IMR-90 (cell line): ENCODE data around the gene DBT. TPM values are rescaled to one million over a fixed set of nuclear protein-coding genes. Genes with fewer than 3 reads are reported as not detected.

Experiments
- ATAC-seq: fragments of 200-7000 bp; cut with Tn5 transposase; 2 replicates; pipeline ENCODE4 v1.9.1; 2020; ENCODE audit warnings: low read depth, mild to moderate bottlenecking, moderate library complexity
- Bru-seq: library from RNA; stranded (reverse); fragments of 400-500 nt; gene quantifications from one replicate; lab custom pipeline; 2021; lab: Mats Ljungman, UMichigan
- BruChase-seq, 2 experiments: library from RNA; stranded (reverse); fragments of 400-500 nt; gene quantifications; one replicate each; lab custom pipeline; 2021; lab: Mats Ljungman, UMichigan
- BruUV-seq: library from RNA; stranded (reverse); fragments of 400-500 nt; replicated peaks from 2 replicates; lab custom pipeline; 2021; lab: Mats Ljungman, UMichigan
- CTCF ChIA-PET: fragments of 300-600 bp; formaldehyde crosslinking; extraction: SDS; loops from one replicate; lab custom pipeline; 2021; ENCODE audit warnings: antibody characterized with exemption; lab: Yijun Ruan, JAX
- POLR2A ChIA-PET: fragments of 300-600 bp; sonication (Branson Sonifier 250); formaldehyde crosslinking; loops from one replicate; lab custom pipeline; 2022; ENCODE audit warnings: antibody characterized with exemption; ENCODE audit not compliant: unreplicated experiment; lab: Charles Lee
- DNase-seq: peaks from one replicate; pipeline ENCODE4 v3.0.0; 2013
- H2AFZ ChIP-seq: replicated peaks from 2 replicates; pipeline ENCODE3; 2013; ENCODE audit warnings: low read length, mild to moderate bottlenecking; ENCODE audit not compliant: poor library complexity
- H2AK5ac ChIP-seq: 2 replicates; pipeline ENCODE4 v1.6.1; 2013; ENCODE audit warnings: low read depth, low read length, inconsistent platforms
- H2AK9ac ChIP-seq: replicated peaks from 2 replicates; pipeline ENCODE3; 2013; ENCODE audit warnings: mild to moderate bottlenecking, low read depth, low read length, moderate library complexity; ENCODE audit not compliant: poor library complexity
- H2BK120ac ChIP-seq: 2 replicates; pipeline ENCODE4 v1.6.1; 2013; ENCODE audit warnings: low read depth, low read length, inconsistent platforms
- H2BK15ac ChIP-seq: 3 replicates; pipeline ENCODE4 v1.6.1; 2013; ENCODE audit warnings: low read depth, low read length, inconsistent platforms
- H2BK20ac ChIP-seq: 2 replicates; pipeline ENCODE4 v1.6.1; 2013; ENCODE audit warnings: low read depth, mild to moderate bottlenecking, inconsistent platforms, low read length, moderate library complexity
- H2BK5ac ChIP-seq: 2 replicates; pipeline ENCODE4 v1.6.1; 2013; ENCODE audit warnings: mild to moderate bottlenecking, low read depth, low read length, inconsistent platforms; ENCODE audit not compliant: poor library complexity, severe bottlenecking
- H3K14ac ChIP-seq: replicated peaks from 2 replicates; pipeline ENCODE4 v1.6.1; 2013; ENCODE audit warnings: low read depth, low read length, inconsistent platforms
- H3K18ac ChIP-seq: 2 replicates; pipeline ENCODE4 v1.6.1; 2013; ENCODE audit warnings: low read depth, low read length, control low read depth
- H3K23ac ChIP-seq: 2 replicates; pipeline ENCODE4 v1.6.1; 2013; ENCODE audit warnings: low read depth, low read length, inconsistent platforms
- H3K27ac ChIP-seq: 2 replicates; pipeline ENCODE4 v1.5.1; 2013; ENCODE audit warnings: mild to moderate bottlenecking, control low read depth, low read length; ENCODE audit not compliant: insufficient read depth
- H3K27me3 ChIP-seq: 2 replicates; pipeline ENCODE4 v1.6.1; 2013; ENCODE audit warnings: low read length; ENCODE audit not compliant: control insufficient read depth, insufficient read depth
- H3K36me3 ChIP-seq: 2 replicates; pipeline ENCODE4 v1.6.1; 2013; ENCODE audit warnings: low read length, mixed read lengths; ENCODE audit not compliant: control insufficient read depth, insufficient read depth
- H3K4ac ChIP-seq: 2 replicates; pipeline ENCODE4 v1.6.1; 2013; ENCODE audit warnings: low read depth, low read length, inconsistent platforms
- H3K4me1 ChIP-seq: 2 replicates; pipeline ENCODE4 v1.6.1; 2013; ENCODE audit warnings: low read length, mixed read lengths; ENCODE audit not compliant: control insufficient read depth, insufficient read depth
- H3K4me2 ChIP-seq: 2 replicates; pipeline ENCODE4 v1.6.1; 2013; ENCODE audit warnings: low read depth, mild to moderate bottlenecking, control low read depth, low read length, moderate library complexity
- H3K4me3 ChIP-seq: 2 replicates; pipeline ENCODE4 v1.5.1; 2013; ENCODE audit warnings: low read depth, mild to moderate bottlenecking, control low read depth, low read length, moderate library complexity; ENCODE audit not compliant: insufficient read depth
- H3K56ac ChIP-seq: 2 replicates; pipeline ENCODE4 v1.6.1; 2013; ENCODE audit warnings: low read length, inconsistent platforms; ENCODE audit not compliant: insufficient read depth; ENCODE audit errors: extremely low read depth
- H3K79me1 ChIP-seq, 2 experiments: 2 replicates each; pipeline ENCODE4 v1.6.1; 2013; ENCODE audit warnings: low read length in 2 of 2, inconsistent platforms in 1 of 2, low read depth in 1 of 2
- H3K9ac ChIP-seq: 2 replicates; pipeline ENCODE4 v1.6.1; 2013; ENCODE audit warnings: low read depth, low read length, control low read depth
- H3K9me1 ChIP-seq: 2 replicates; pipeline ENCODE4 v1.6.1; 2013; ENCODE audit warnings: low read length, inconsistent platforms; ENCODE audit not compliant: insufficient read depth
- H3K9me3 ChIP-seq: 2 replicates; pipeline ENCODE4 v1.6.1; 2013; ENCODE audit warnings: low read length; ENCODE audit not compliant: control insufficient read depth, insufficient read depth
- H4K20me1 ChIP-seq: 2 replicates; pipeline ENCODE4 v1.6.1; 2013; ENCODE audit warnings: low read length, inconsistent platforms; ENCODE audit not compliant: insufficient read depth
- H4K5ac ChIP-seq: 2 replicates; pipeline ENCODE4 v1.6.1; 2013; ENCODE audit warnings: mild to moderate bottlenecking, low read depth, low read length, control low read depth
- H4K8ac ChIP-seq, 2 experiments: 2 replicates each; pipeline ENCODE4 v1.6.1; 2013; ENCODE audit warnings: low read depth in 2 of 2, low read length in 2 of 2, control low read depth in 1 of 2, inconsistent platforms in 1 of 2
- H4K91ac ChIP-seq: 2 replicates; pipeline ENCODE4 v1.6.1; 2013; ENCODE audit warnings: low read depth, low read length, inconsistent platforms; ENCODE audit not compliant: insufficient read depth
- BHLHE40 ChIP-seq: fragments of 150-350 bp; IDR thresholded peaks from 2 replicates; pipeline ENCODE4 v1.6.1; 2016; ENCODE audit warnings: mild to moderate bottlenecking, low read depth, low read length
- CEBPB ChIP-seq: IDR thresholded peaks from 2 replicates; pipeline ENCODE4 v1.6.1; 2012; ENCODE audit warnings: low read depth, low read length, improper control_type of control experiment
- CHD1 ChIP-seq: IDR thresholded peaks from 2 replicates; pipeline ENCODE4 v1.6.1; 2012; ENCODE audit warnings: low read depth, low read length, improper control_type of control experiment
- FOS ChIP-seq: fragments of 150-350 bp; IDR thresholded peaks from 2 replicates; pipeline ENCODE4 v1.6.1; 2016; ENCODE audit warnings: low read depth, low read length
- MAFK ChIP-seq: IDR thresholded peaks from 2 replicates; pipeline ENCODE4 v1.6.1; 2012; ENCODE audit warnings: low read depth, low read length, improper control_type of control experiment
- MXI1 ChIP-seq: IDR thresholded peaks from 2 replicates; pipeline ENCODE4 v1.6.1; 2012; ENCODE audit warnings: low read depth, mild to moderate bottlenecking, low read length, moderate library complexity, borderline replicate concordance
- NFE2L2 ChIP-seq: fragments of 150-350 bp; IDR thresholded peaks from 2 replicates; pipeline ENCODE4 v1.6.1; 2016; ENCODE audit warnings: low read depth, mild to moderate bottlenecking, low read length
- POLR2A ChIP-seq: IDR thresholded peaks from 2 replicates; pipeline ENCODE4 v1.6.1; 2012; ENCODE audit warnings: mild to moderate bottlenecking, low read depth, low read length
- RAD21 ChIP-seq: IDR thresholded peaks from 2 replicates; pipeline ENCODE4 v1.6.1; 2012; ENCODE audit warnings: low read length, improper control_type of control experiment
- RFX5 ChIP-seq: IDR thresholded peaks from 2 replicates; pipeline ENCODE4 v1.8.0; 2012; ENCODE audit warnings: low read depth, mild to moderate bottlenecking, low read length, moderate library complexity
- SMC3 ChIP-seq: fragments of 150-350 bp; IDR thresholded peaks from 2 replicates; pipeline ENCODE4 v1.6.1; 2016; ENCODE audit warnings: low read depth, mild to moderate bottlenecking, antibody characterized with exemption, low read length, moderate library complexity
- USF2 ChIP-seq: fragments of 150-350 bp; IDR thresholded peaks from 2 replicates; pipeline ENCODE4 v1.6.1; 2017; ENCODE audit warnings: mild to moderate bottlenecking, antibody characterized with exemption, low read length, low read depth
- WGBS, 2 experiments: methylation state at CpG; one replicate each; pipeline versions ENCODE4 v1.1.5 to v1.1.7; 2013; ENCODE audit warnings: missing lambda C conversion rate in 2 of 2; ENCODE audit not compliant: insufficient read length in 1 of 2; ENCODE audit errors: extremely low coverage in 2 of 2; 5-methylcytosine and 5-hydroxymethylcytosine counted together
- dilution Hi-C: fragments of 300-500 bp; cut with HindIII; formaldehyde crosslinking; loops from one replicate; pipeline ENCODE4 v1.14.3; 2018; ENCODE audit warnings: low sequenced_read_pairs; ENCODE audit not compliant: unreplicated experiment
- in situ Hi-C: fragments of 300-500 bp; cut with MboI; formaldehyde crosslinking; loops from 3 replicates; pipeline ENCODE4 v1.14.3; 2019; ENCODE audit warnings: low sequenced_read_pairs, inconsistent platforms, mixed read lengths
- intact Hi-C: fragments of 100-400 bp; cut with micrococcal nuclease; formaldehyde crosslinking; loops from 2 replicates; pipeline ENCODE4 v1.10.0; 2022
- long read RNA-seq: library from polyadenylated mRNA; unstranded; transcript quantifications from one replicate; pipeline ENCODE4 v2.0.0, GENCODE V29; 2021; ENCODE audit not compliant: unreplicated experiment
- polyA plus RNA-seq, 3 experiments: library from polyadenylated mRNA; depleted of rRNA; stranded (reverse); fragments of >200 nt; gene quantifications; 2 replicates each; pipeline ENCODE4 v1.2.3, GENCODE V29; 2012; ENCODE audit warnings: low replicate concordance in 1 of 3
- total RNA-seq: library from RNA; depleted of rRNA; stranded (reverse); fragments of >200 nt; gene quantifications from 2 replicates; pipeline ENCODE4 v1.2.3, GENCODE V29; 2012; rRNA removed
- TF ChIP-seq, protein P1 (sequence below): fragments of 150-350 bp; IDR thresholded peaks from 2 replicates; pipeline ENCODE4 v1.6.1; 2016; ENCODE audit warnings: low read depth, mild to moderate bottlenecking, low read length, moderate library complexity, borderline replicate concordance

DBT gene
- total RNA-seq: 3.8 and 7.5 TPM in 2 replicates
- 2.4 and 3.4 TPM in 2 replicates for polyA plus RNA-seq (2012; rRNA removed)
- 0.44 and 0.51 TPM in 2 replicates for polyA plus RNA-seq (2012; cell fraction: cytosol; rRNA removed)
- 0.38 and 3.1 TPM in 2 replicates for polyA plus RNA-seq (2012; cell fraction: nucleus; rRNA removed; ENCODE audit: low replicate concordance)
- Bru-seq, nascent RNA: percentile 71 among the genes with signal in this experiment
- percentile 72 among the genes with signal in this experiment for BruChase-seq, experiment 1, labeled RNA remaining after a 6-hour chase
- BruChase-seq, experiment 2, labeled RNA remaining after a 2-hour chase: percentile 71 among the genes with signal in this experiment
- long read RNA-seq, full-length matches to known transcripts: 10 of 15 reads
- long read RNA-seq, partial matches to known transcripts: 1 of 15 reads
- long read RNA-seq, other reads (novel, unspliced or antisense): 4 of 15 reads

- Histone ChIP-seq H2BK5ac (peak within 1 kb of the TSS; percentile 81), H3K9ac (peak within 1 kb of the TSS; percentile 96), H3K4ac (peak within 1 kb of the TSS; percentile 87), H2BK15ac (no peak within 1 kb of the TSS), H4K91ac (peak within 1 kb of the TSS; percentile 79), H3K4me1 (0 out of 2 replicates have a peak, but pooled peaks cover 2% of the 10 kb centered on the region), H3K27ac (peak within 1 kb of the TSS; percentile 91), H4K20me1 (no peaks in the 10 kb centered on the region), H4K5ac (peak within 1 kb of the TSS; percentile 94), H3K56ac (peak within 1 kb of the TSS; percentile 60; the same call in 1 of the 2 replicates), H4K8ac (peak within 1 kb of the TSS; percentile 86 to 98), H3K18ac (peak within 1 kb of the TSS; percentile 70), H3K4me2 (peak within 1 kb of the TSS; percentile 100), H3K36me3 (no peaks in the 10 kb centered on the region), H3K23ac (peak within 1 kb of the TSS; percentile 62), H3K14ac (peak within 1 kb of the TSS; percentile 77), H2AK9ac (peak within 1 kb of the TSS; percentile 84), H2AK5ac (peak within 1 kb of the TSS; percentile 51), H3K4me3 (peak within 1 kb of the TSS; percentile 93), H3K79me1 (peaks cover 15 to 27% of the 10 kb centered on the region in 2 experiments), H2BK120ac (no peak within 1 kb of the TSS), H3K27me3 (no peaks in the 10 kb centered on the region), H3K9me1 (peaks cover 7% of the 10 kb centered on the region; the same call in 1 of the 2 replicates), H3K9me3 (no peaks in the 10 kb centered on the region), H2AFZ (peak within 1 kb of the TSS; percentile 98), H2BK20ac (0 out of 2 replicates have a peak within 1 kb of the TSS, but pooled peaks have one; percentile 24)
- in situ Hi-C loops: loop anchor here (25.0 kb wide), 2 partner anchors 437 to 638 kb away; partner anchors contain the start of genes EXTL2 and SLC30A7
- dilution Hi-C loops: no loop called here
- POLR2A ChIA-PET: interaction anchor here (0.6 to 1.0 kb wide), 2 partner anchors 16 to 26 kb away, joined by 3 read pairs; no protein-coding TSS in a partner anchor
- WGBS, 2 experiments: 0% methylated on average over 7 of the region's 31 CpGs; no CpG with 5 or more reads in 1 of the 2 experiments
- no TSS peak for BruUV-seq
- DNase-seq (peak; percentile 92), ATAC-seq (peak; percentile 100)
- intact Hi-C loops: no loop called here
- CTCF ChIA-PET: interaction anchor here (0.5 to 0.8 kb wide), 2 partner anchors 22 to 61 kb away, joined by 3 read pairs; no protein-coding TSS in a partner anchor
- TF ChIP-seq RAD21: no peak
- no peak for TF ChIP-seq MAFK
- peak; percentile 61 for TF ChIP-seq MXI1
- TF ChIP-seq CHD1: no peak
- no peak for TF ChIP-seq SMC3
- no peak for TF ChIP-seq FOS
- TF ChIP-seq RFX5: 0 out of 2 replicates have a peak, but pooled peaks have one; percentile 12
- TF ChIP-seq BHLHE40: peak; percentile 7; the same call in 1 of the 2 replicates
- TF ChIP-seq, protein P1, sequence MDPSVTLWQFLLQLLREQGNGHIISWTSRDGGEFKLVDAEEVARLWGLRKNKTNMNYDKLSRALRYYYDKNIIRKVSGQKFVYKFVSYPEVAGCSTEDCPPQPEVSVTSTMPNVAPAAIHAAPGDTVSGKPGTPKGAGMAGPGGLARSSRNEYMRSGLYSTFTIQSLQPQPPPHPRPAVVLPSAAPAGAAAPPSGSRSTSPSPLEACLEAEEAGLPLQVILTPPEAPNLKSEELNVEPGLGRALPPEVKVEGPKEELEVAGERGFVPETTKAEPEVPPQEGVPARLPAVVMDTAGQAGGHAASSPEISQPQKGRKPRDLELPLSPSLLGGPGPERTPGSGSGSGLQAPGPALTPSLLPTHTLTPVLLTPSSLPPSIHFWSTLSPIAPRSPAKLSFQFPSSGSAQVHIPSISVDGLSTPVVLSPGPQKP: no peak
- TF ChIP-seq USF2: no peak
- TF ChIP-seq POLR2A: peak; percentile 78
- no peak for TF ChIP-seq CEBPB
- no peak for TF ChIP-seq NFE2L2
These were observed at the start of gene DBT for GRCh38 chr1:100249537-100250257. TSS of gene DBT (minus strand) at chr1:100249834. CDS start at chr1:100249820, 14 bp downstream.
